AML-193 (cell line): Measurements from ENCODE around the gene PPP1R14B.

Experiments
- DNase-seq, 2 experiments: peaks; one replicate each; lab custom pipeline; 2025; lab: John Stamatoyannopoulos, UW

Gene PPP1R14B

GRCh38 chr11:64281957-64282770, 35.4 kb upstream of the PPP1R14B start:
- DNase-seq = no peak

GRCh38 chr11:64278576-64279190, 31.9 kb upstream of the PPP1R14B start:
- no peak for DNase-seq

- DNase-seq = no peak
Measured at GRCh38 chr11:64276653-64277431, 30.1 kb upstream of the PPP1R14B start.

- DNase-seq = no peak
Measured at GRCh38 chr11:64275841-64276240, 29.1 kb upstream of the PPP1R14B start.

GRCh38 chr11:64275031-64275800, 28.5 kb upstream of the PPP1R14B start:
- DNase-seq = no peak

- peak; percentile 94 to 97 for DNase-seq
Measured at GRCh38 chr11:64269540-64270220, 22.9 kb upstream of the PPP1R14B start.

GRCh38 chr11:64268893-64269539, 22.3 kb upstream of the PPP1R14B start:
- peak; percentile 31 to 39 for DNase-seq

- DNase-seq = no peak
Measured at GRCh38 chr11:64268025-64268892, 21.5 kb upstream of the PPP1R14B start.

GRCh38 chr11:64267207-64267945, 20.6 kb upstream of the PPP1R14B start:
- DNase-seq = no peak

- no peak for DNase-seq
Measured at GRCh38 chr11:64266339-64266738, 19.6 kb upstream of the PPP1R14B start.

GRCh38 chr11:64265176-64266160, 18.7 kb upstream of the PPP1R14B start:
- no peak for DNase-seq

GRCh38 chr11:64264371-64264852, 17.7 kb upstream of the PPP1R14B start:
- no peak for DNase-seq

- no peak for DNase-seq
Measured at GRCh38 chr11:64263947-64264317, 17.2 kb upstream of the PPP1R14B start.

- no peak for DNase-seq
Measured at GRCh38 chr11:64263021-64263946, 16.5 kb upstream of the PPP1R14B start.

GRCh38 chr11:64262271-64263002, 15.7 kb upstream of the PPP1R14B start:
- no peak for DNase-seq

GRCh38 chr11:64261556-64262080, 14.9 kb upstream of the PPP1R14B start:
- no peak for DNase-seq
